Aorta (tissue), 5 donors: ENCODE measurements around the gene RGR. TPM values are rescaled to one million over a fixed set of nuclear protein-coding genes. Genes with fewer than 3 reads are reported as not detected.

Experiments used
- ATAC-seq: fragments of 200-7000 bp; cut with Tn5 transposase; one replicate; pipeline ENCODE4 v1.9.1; 2022; ENCODE audit warnings: moderate library complexity; ENCODE audit not compliant: low FRiP score
- DNase-seq, 2 donors: peaks; one replicate each; pipeline ENCODE4 v3.0.0-alpha.2; 2020
- H3K27ac ChIP-seq, 2 donors: one replicate each; pipeline ENCODE4 v1.5.1; 2013; ENCODE audit warnings: low read length in 2 of 2, mild to moderate bottlenecking in 2 of 2, moderate library complexity in 2 of 2, control low read depth in 1 of 2, inconsistent platforms in 1 of 2, low read depth in 1 of 2
- H3K27me3 ChIP-seq, 2 donors: one replicate each; pipeline ENCODE4 v1.6.1; 2013; ENCODE audit warnings: control low read depth in 1 of 2, low read length in 1 of 2, mild to moderate bottlenecking in 1 of 2, moderate library complexity in 1 of 2; ENCODE audit not compliant: insufficient read depth in 2 of 2, control insufficient read depth in 1 of 2
- H3K36me3 ChIP-seq, 2 donors: one replicate each; pipeline ENCODE4 v1.6.1; 2013; ENCODE audit warnings: control low read depth in 1 of 2, low read length in 1 of 2, mild to moderate bottlenecking in 1 of 2; ENCODE audit not compliant: insufficient read depth in 2 of 2, control insufficient read depth in 1 of 2
- H3K4me1 ChIP-seq, 2 donors: one replicate each; pipeline ENCODE4 v1.6.1; 2013; ENCODE audit warnings: low read length in 2 of 2, control low read depth in 1 of 2, mild to moderate bottlenecking in 1 of 2, moderate library complexity in 1 of 2; ENCODE audit not compliant: insufficient read depth in 2 of 2, control insufficient read depth in 1 of 2
- H3K4me3 ChIP-seq, 2 donors: one replicate each; pipeline ENCODE4 v1.5.1; 2013; ENCODE audit warnings: low read length in 2 of 2, control low read depth in 1 of 2, mild to moderate bottlenecking in 1 of 2
- H3K9me3 ChIP-seq: one replicate; pipeline ENCODE4 v1.6.1; 2013; ENCODE audit warnings: mild to moderate bottlenecking, low read length; ENCODE audit not compliant: control insufficient read depth
- WGBS, 2 donors: extraction: QIAGEN DNeasy Blood & Tissue Kit; methylation state at CpG; one replicate each; pipeline ENCODE4 v1.1.7; 2013; 5-methylcytosine and 5-hydroxymethylcytosine counted together
- intact Hi-C, 2 donors: fragments of 100-400 bp; cut with DNase I; formaldehyde crosslinking; loops; one replicate each; pipeline versions ENCODE4 v1.14.2 to v1.15.0; 2022
- polyA plus RNA-seq, 2 donors: library from polyadenylated mRNA; stranded (reverse); fragments of 200-250 nt; gene quantifications; one replicate each; pipeline ENCODE4 v1.2.3, GENCODE V29; 2013
- total RNA-seq, 2 donors: library from RNA; stranded (reverse); fragmentation: NEBNext Ultra II Directional; extraction: Animal tissue kit (Norgen Biotek cat#: 25700); gene quantifications; one replicate each; pipeline ENCODE4 v1.2.1, GENCODE V29; 2021
- donor health status: healthy with polysubstance abuse.
- donor health status: Bipolar disorder and iron deficiency.
- donor health status: DM: no; HTN: no; CAD: no.
- donor health status: DM: no; HTN: no; CAD: no.
- donor health status: DM: yes; HTN: yes; CAD: no.

RGR gene
- total and polyA plus RNA-seq, 4 donors = not detected

- no peak for DNase-seq
- WGBS, 2 donors = 68% methylated on average over 4 of the region's 4 CpGs
- intact Hi-C loops = no loop called here
- Histone ChIP-seq H3K27me3 (no peaks in the 10 kb centered on the region), H3K27ac (no peak overlapping the region), H3K4me3 (no peak overlapping the region), H3K4me1 (peaks cover 4 to 11% of the 10 kb centered on the region in 2 donors), H3K36me3 (no peaks in the 10 kb centered on the region), H3K9me3 (no peaks in the 10 kb centered on the region)
- ATAC-seq = no peak
Observed at GRCh38 chr10:84293574-84294016, 48.7 kb downstream of the RGR start.

GRCh38 chr10:84294766-84295447 lies 50.1 kb downstream of the RGR start:
- H3K27ac ChIP-seq = peak overlapping the region; percentile 90 to 91
- H3K4me1 ChIP-seq = peaks cover 4 to 11% of the 10 kb centered on the region in 2 donors
- peak; percentile 40 for ATAC-seq
- 31 to 45% methylated on average over 1 of the region's 1 CpG for WGBS, 2 donors
- no peaks in the 10 kb centered on the region for H3K27me3 ChIP-seq
- no peak overlapping the region for H3K4me3 ChIP-seq
- intact Hi-C loops = no loop called here
- H3K36me3 ChIP-seq = no peaks in the 10 kb centered on the region
- DNase-seq = no peak
- H3K9me3 ChIP-seq = no peaks in the 10 kb centered on the region

GRCh38 chr10:84296091-84296981 lies 51.5 kb downstream of the RGR start:
- H3K9me3 ChIP-seq = no peaks in the 10 kb centered on the region
- WGBS, 2 donors = 26 to 32% methylated on average over 10 of the region's 10 CpGs
- peak overlapping the region in 1 of 2 donors; percentile 55 for H3K27ac ChIP-seq
- ATAC-seq (peak; percentile 77), DNase-seq (peak in 1 of 2 donors; percentile 70)
- intact Hi-C loops = loop anchor here in 1 of 2 donors (1.0 kb wide), 1 partner anchor 32 kb away; the partner anchor contains the start of gene CCSER2
- H3K4me1 ChIP-seq = peaks cover 4 to 11% of the 10 kb centered on the region in 2 donors
- H3K27me3 ChIP-seq = no peaks in the 10 kb centered on the region
- no peak overlapping the region for H3K4me3 ChIP-seq
- no peaks in the 10 kb centered on the region for H3K36me3 ChIP-seq

- Histone ChIP-seq H3K27ac (no peak overlapping the region), H3K4me3 (no peak overlapping the region), H3K36me3 (no peaks in the 10 kb centered on the region), H3K27me3 (no peaks in the 10 kb centered on the region), H3K9me3 (no peaks in the 10 kb centered on the region), H3K4me1 (peaks cover 4 to 11% of the 10 kb centered on the region in 2 donors)
- WGBS, 2 donors = 93 to 96% methylated on average over 3 of the region's 3 CpGs
- DNase-seq = no peak
- intact Hi-C loops = no loop called here
- ATAC-seq = no peak
Observed at GRCh38 chr10:84298057-84298456, 53.2 kb downstream of the RGR start.

GRCh38 chr10:84302223-84302622 lies 57.4 kb downstream of the RGR start:
- H3K4me1 ChIP-seq = no peaks in the 10 kb centered on the region
- ATAC-seq = no peak
- DNase-seq = no peak
- H3K27ac ChIP-seq = no peak overlapping the region
- H3K27me3 ChIP-seq = no peaks in the 10 kb centered on the region
- 63 to 66% methylated on average over 2 of the region's 2 CpGs for WGBS, 2 donors
- intact Hi-C loops = no loop called here
- no peaks in the 10 kb centered on the region for H3K36me3 ChIP-seq
- no peak overlapping the region for H3K4me3 ChIP-seq
- H3K9me3 ChIP-seq = no peaks in the 10 kb centered on the region

- Histone ChIP-seq H3K9me3 (no peaks in the 10 kb centered on the region), H3K4me1 (no peaks in the 10 kb centered on the region), H3K27me3 (no peaks in the 10 kb centered on the region), H3K4me3 (no peak overlapping the region), H3K27ac (no peak overlapping the region), H3K36me3 (no peaks in the 10 kb centered on the region)
- no peak for DNase-seq
- ATAC-seq = no peak
- 81 to 82% methylated on average over 4 of the region's 4 CpGs for WGBS, 2 donors
- intact Hi-C loops = no loop called here
Observed at GRCh38 chr10:84306751-84307384, 62.0 kb downstream of the RGR start.

- 54 to 58% methylated on average over 1 of the region's 1 CpG for WGBS, 2 donors
- H3K4me3 ChIP-seq = no peak overlapping the region
- DNase-seq = no peak
- ATAC-seq = no peak
- no peak overlapping the region for H3K27ac ChIP-seq
- no peaks in the 10 kb centered on the region for H3K36me3 ChIP-seq
- no peaks in the 10 kb centered on the region for H3K4me1 ChIP-seq
- H3K27me3 ChIP-seq = no peaks in the 10 kb centered on the region
- H3K9me3 ChIP-seq = no peaks in the 10 kb centered on the region
- intact Hi-C loops = no loop called here
Observed at GRCh38 chr10:84308021-84308420, 63.2 kb downstream of the RGR start.

GRCh38 chr10:84308481-84309304 lies 63.8 kb downstream of the RGR start:
- ATAC-seq (no peak), DNase-seq (peak in 1 of 2 donors; percentile 65)
- Histone ChIP-seq H3K4me1 (no peaks in the 10 kb centered on the region), H3K4me3 (no peak overlapping the region), H3K27ac (no peak overlapping the region), H3K9me3 (no peaks in the 10 kb centered on the region), H3K36me3 (no peaks in the 10 kb centered on the region), H3K27me3 (no peaks in the 10 kb centered on the region)
- intact Hi-C loops = no loop called here
- WGBS, 2 donors = 17 to 18% methylated on average over 6 of the region's 6 CpGs
